ENCODE measurements around the gene SCOC.
"Not testable (repeated sequence)": the region's sequence is repeated elsewhere in the genome, so short reads cannot be mapped to it uniquely, and the experiment has no call there.

Gene SCOC

GRCh38 chr4:140363051-140363450 is 10.4 kb upstream of the SCOC start:
- no peak for DNase-seq

GRCh38 chr4:140363558-140363957 is 9.9 kb upstream of the SCOC start:
- no peak for DNase-seq

- no peak for DNase-seq
Observed at GRCh38 chr4:140367738-140368137, 5.7 kb upstream of the SCOC start.

- no peak for DNase-seq
Observed at GRCh38 chr4:140368686-140369085, 4.8 kb upstream of the SCOC start.

GRCh38 chr4:140372751-140373327 is 607 bp upstream of the SCOC start:
- no peak for DNase-seq

GRCh38 chr4:140374130-140374477 is 658 bp downstream of the SCOC start:
- DNase-seq, result no peak

- DNase-seq, result no peak
Observed at GRCh38 chr4:140382732-140383131, 9.3 kb downstream of the SCOC start.

- DNase-seq, result no peak
Observed at GRCh38 chr4:140388015-140388414, 14.6 kb downstream of the SCOC start.

GRCh38 chr4:140395668-140396067 is 22.2 kb downstream of the SCOC start:
- DNase-seq, result no peak

GRCh38 chr4:140400111-140400510 is 26.7 kb downstream of the SCOC start:
- DNase-seq, result no peak

- DNase-seq, result no peak
Observed at GRCh38 chr4:140406292-140406691, 32.8 kb downstream of the SCOC start.

- no peak for DNase-seq
Observed at GRCh38 chr4:140408974-140409373, 35.5 kb downstream of the SCOC start.

GRCh38 chr4:140413130-140413969 is 39.9 kb downstream of the SCOC start:
- not testable (repeated sequence) for DNase-seq

GRCh38 chr4:140423106-140423505 is 49.7 kb downstream of the SCOC start:
- DNase-seq, result no peak

GRCh38 chr4:140426610-140427105 is 53.2 kb downstream of the SCOC start:
- DNase-seq, result no peak

GRCh38 chr4:140427106-140427918 is 53.9 kb downstream of the SCOC start, which contains the start of gene CLGN:
Gene CLGN (minus strand): TSS chr4:140427648. CDS start chr4:140413078, 14,570 bp downstream.
- peak; percentile 45 to 56 for DNase-seq

- DNase-seq, result no peak
Observed at GRCh38 chr4:140427919-140428471, 54.5 kb downstream of the SCOC start.
